NCI-H2196 (cell line): ENCODE data around the gene FAM177A1.
"Not testable (repeated sequence)": the region's sequence is repeated elsewhere in the genome, so short reads cannot be mapped to it uniquely, and the experiment has no call there.

Experiments
- DNase-seq: peaks from one replicate; lab custom pipeline; 2025; ENCODE audit not compliant: unreplicated experiment; lab: John Stamatoyannopoulos, UW

Gene FAM177A1

GRCh38 chr14:35046048-35046750, at the start of gene FAM177A1:
FAM177A1 (plus strand) TSS chr14:35046272; CDS start chr14:35046464, 192 bp downstream.
- DNase-seq, result peak; percentile 98

GRCh38 chr14:34997762-34998161, 48.3 kb upstream of the FAM177A1 start:
- DNase-seq, result no peak

- no peak for DNase-seq
Measured at GRCh38 chr14:34999500-34999899, 46.6 kb upstream of the FAM177A1 start.

GRCh38 chr14:35001621-35002020, 44.5 kb upstream of the FAM177A1 start:
- no peak for DNase-seq

GRCh38 chr14:35004839-35005238, 41.2 kb upstream of the FAM177A1 start:
- no peak for DNase-seq

- no peak for DNase-seq
Measured at GRCh38 chr14:35016568-35016967, 29.5 kb upstream of the FAM177A1 start.

GRCh38 chr14:35020713-35021112, 25.4 kb upstream of the FAM177A1 start:
- no peak for DNase-seq

GRCh38 chr14:35028435-35028834, 17.6 kb upstream of the FAM177A1 start:
- DNase-seq, result no peak

GRCh38 chr14:35032562-35032961, 13.5 kb upstream of the FAM177A1 start:
- DNase-seq, result no peak

- no peak for DNase-seq
Measured at GRCh38 chr14:35034440-35034833, 11.6 kb upstream of the FAM177A1 start.

- not testable (repeated sequence) for DNase-seq
Measured at GRCh38 chr14:35034944-35035554, 11.0 kb upstream of the FAM177A1 start.

- not testable (repeated sequence) for DNase-seq
Measured at GRCh38 chr14:35038312-35038711, 7.8 kb upstream of the FAM177A1 start.

GRCh38 chr14:35042632-35043031, 3.4 kb upstream of the FAM177A1 start:
- DNase-seq, result no peak

GRCh38 chr14:35043046-35043445, 3.0 kb upstream of the FAM177A1 start:
- DNase-seq, result no peak

- no peak for DNase-seq
Measured at GRCh38 chr14:35044939-35045797, 904 bp upstream of the FAM177A1 start.

GRCh38 chr14:35045798-35046047, 349 bp upstream of the FAM177A1 start:
- no peak for DNase-seq

- DNase-seq, result peak; percentile 43
Measured at GRCh38 chr14:35046751-35047536, 872 bp downstream of the FAM177A1 start.

GRCh38 chr14:35047976-35048513, 2.0 kb downstream of the FAM177A1 start:
- no peak for DNase-seq

GRCh38 chr14:35050652-35051051, 4.6 kb downstream of the FAM177A1 start:
- no peak for DNase-seq

GRCh38 chr14:35051796-35052195, 5.7 kb downstream of the FAM177A1 start:
- no peak for DNase-seq

- no peak for DNase-seq
Measured at GRCh38 chr14:35052637-35053036, 6.6 kb downstream of the FAM177A1 start.
